HG02840 (cell line): Measurements from ENCODE around the gene CCSER1.
"Not testable (repeated sequence)": the region's sequence is repeated elsewhere in the genome, so short reads cannot be mapped to it uniquely, and the experiment has no call there.

Experiments
- ATAC-seq: cut with Tn5 transposase; IDR thresholded peaks from one replicate; pipeline ENCODE4 v1.9.1; 2021; ENCODE audit warnings: mild to moderate bottlenecking, moderate library complexity, moderate number of reproducible peaks; ENCODE audit not compliant: unreplicated experiment, low FRiP score

CCSER1 gene

DNA sequence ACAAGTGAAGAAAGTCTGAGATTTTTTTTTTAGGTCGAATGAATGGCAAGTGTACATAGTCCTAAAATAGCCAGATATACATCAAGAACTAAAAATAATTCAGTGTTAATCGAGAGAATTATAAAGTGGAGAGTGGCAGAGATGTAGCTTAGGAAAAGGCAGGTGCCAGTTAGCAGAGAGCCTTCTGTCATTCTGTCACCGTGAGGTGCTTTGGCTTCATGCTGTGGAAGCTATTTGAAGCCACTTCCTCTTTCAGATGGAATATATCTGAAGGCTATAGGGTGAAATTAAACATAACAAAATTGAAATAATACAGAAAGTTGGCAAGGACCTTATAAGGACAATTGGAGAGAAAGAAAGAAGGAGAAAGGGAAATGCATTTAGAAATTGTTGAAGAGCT, 756.3 kb downstream of the CCSER1 start:
- ATAC-seq, result no peak

DNA sequence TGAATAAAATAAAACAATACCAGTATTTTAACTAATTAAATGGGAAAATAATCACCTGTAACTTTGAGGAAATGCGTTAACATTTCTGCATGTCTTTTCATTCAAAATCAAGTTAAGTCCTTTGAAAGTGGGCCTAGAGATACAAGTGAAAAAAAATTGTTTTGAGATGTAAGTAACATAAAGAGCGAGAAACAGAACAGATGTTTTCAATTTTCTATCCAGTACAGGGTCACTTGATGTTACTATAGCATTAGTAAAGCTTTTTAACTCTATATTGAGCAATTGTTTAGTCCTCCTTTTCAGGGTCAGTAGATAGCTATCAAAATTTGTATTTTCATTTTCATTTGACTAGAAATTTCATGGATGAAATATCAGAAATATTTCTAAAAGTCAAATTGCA, 761.4 kb downstream of the CCSER1 start:
- no peak for ATAC-seq

DNA sequence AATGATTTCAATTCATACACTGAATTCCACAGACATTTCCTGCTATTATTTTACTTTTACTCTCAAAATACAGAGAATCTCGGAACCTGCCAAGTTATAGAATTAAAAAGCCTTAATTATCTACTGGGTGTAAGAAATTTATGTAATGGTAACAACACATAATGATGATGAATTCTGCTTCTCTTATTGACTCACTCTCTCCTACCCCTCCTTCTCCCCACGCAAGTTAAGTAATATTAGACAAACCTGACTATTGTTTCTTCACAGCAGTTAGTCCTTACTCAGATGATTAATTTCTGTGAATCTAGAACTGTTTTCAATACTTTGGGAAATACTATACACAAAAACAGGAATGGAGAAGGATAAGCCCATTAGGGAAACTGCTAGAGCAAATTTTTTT, 762.0 kb downstream of the CCSER1 start:
- ATAC-seq, result no peak

DNA sequence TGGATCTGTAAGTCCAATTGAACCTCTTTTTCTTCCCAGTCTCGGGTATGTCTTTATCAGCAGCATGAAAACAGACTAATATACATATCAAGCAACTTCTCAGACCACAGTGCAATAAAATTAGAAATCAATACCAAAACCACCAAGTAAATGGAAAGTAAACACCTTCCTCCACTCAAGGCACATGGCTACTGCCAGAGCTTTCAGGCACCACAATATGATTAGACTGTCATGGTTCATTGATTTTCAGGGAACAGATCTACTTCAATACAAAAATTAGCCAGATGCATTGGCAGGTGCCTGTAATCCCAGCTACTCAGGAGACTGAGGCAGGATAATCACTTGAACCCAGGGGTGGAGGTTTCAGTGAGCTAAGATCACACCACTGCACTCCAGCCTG, 776.2 kb downstream of the CCSER1 start:
- not testable (repeated sequence) for ATAC-seq

DNA sequence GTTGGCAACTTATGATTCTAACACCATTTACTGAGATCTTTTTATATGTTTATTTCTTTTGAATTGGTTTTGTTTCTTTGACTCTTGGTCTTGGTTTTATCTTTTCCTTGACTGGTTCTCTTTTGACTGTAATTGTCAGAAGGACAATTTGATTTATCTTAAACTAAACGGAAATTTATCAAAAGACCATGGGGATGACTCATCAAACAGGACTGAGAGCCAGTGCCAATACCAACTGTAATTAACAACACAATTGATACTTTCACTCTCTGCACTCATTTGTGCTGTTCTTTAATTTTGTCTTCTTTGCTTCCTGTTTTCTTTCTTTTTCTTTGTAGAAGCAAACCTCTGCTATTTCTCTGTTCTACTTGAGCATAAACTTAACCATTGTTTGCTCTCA, 776.8 kb downstream of the CCSER1 start:
- no peak for ATAC-seq

DNA sequence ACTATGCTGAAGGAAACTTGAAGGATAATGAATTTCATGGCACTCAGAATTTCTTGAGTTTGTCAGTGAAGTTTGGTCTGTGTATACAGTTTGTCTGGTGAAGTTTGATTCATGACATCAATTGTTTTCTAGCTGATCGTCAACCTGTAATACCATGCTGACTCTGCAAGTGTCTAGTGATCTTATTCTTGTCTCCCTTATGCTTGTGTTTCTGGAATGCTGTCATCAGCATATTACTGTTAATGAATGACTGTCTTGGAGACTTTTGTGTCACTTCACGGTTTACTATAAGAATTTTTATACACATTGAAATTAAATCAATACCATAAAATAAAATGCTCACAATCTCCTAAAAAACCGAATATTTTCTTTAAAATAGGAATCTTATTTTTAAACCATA, 779.0 kb downstream of the CCSER1 start:
- no peak for ATAC-seq

DNA sequence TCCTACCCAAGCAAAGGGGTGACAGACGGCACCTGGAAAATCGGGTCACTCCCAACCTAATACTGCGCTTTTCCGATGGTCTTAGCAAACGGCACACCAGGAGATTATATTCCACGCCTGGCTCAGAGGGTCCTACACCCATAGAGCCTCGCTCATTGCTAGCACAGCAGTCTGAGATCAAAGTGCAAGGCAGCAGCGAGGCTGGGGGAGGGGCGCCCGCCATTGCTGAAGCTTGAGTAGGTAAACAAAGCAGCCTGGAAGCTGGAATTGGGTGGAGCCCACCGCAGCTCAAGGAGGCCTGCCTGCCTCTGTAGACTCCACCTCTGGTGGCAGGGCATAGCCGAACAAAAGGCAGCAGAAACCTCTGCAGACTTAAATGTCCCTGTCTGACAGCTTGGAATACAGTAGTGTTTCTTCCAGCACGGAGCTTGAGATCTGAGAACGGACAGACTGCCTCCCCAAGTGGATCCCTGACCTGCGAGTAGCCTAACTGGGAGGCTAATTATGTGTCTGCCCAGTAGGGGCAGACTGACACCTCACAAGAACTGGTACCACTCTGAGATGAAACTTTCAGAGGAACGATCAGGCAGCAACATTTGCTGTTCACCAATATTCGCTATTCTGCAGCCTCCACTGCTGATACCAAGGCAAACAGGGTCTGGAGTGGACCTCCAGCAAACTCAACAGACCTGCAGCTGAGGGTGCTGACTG, 784.7 kb downstream of the CCSER1 start:
- not testable (repeated sequence) for ATAC-seq

DNA sequence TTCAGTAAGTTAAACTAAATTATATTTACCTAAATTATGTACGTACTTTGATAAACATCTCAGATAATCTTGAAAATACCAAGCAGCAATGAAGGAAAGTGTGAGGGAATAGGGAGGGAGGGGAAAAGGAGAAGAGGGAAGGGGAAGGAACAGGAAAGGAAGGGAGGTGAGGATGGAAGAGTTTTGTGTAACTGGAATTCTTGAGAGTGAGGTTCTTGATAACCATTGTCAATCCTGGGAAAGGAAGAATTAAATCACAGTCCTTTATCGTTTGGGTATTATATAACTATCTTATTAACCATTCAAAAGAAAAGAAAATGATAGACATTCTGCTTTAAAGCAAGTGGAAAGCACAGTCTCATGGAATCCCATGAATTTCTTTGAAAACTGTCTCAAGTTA, 795.0 kb downstream of the CCSER1 start:
- no peak for ATAC-seq

DNA sequence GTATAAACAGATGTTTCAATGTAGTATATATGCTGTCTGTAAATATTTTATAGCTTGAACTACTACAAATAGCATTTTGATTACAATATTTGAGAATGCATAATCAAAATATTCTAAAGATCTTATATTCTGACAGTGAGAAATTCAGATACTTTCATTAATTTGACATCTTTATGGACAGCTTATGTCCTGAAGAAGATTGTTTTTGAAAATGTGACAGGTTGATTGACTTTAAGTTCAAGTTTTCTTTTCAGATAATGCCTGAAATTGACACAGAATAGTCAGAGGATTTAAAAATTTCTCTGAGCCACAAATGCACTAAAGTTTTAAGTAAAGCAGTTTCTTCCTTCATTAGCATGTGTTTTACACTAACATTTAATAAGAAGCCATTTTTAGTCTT, 799.8 kb downstream of the CCSER1 start:
- ATAC-seq, result no peak

DNA sequence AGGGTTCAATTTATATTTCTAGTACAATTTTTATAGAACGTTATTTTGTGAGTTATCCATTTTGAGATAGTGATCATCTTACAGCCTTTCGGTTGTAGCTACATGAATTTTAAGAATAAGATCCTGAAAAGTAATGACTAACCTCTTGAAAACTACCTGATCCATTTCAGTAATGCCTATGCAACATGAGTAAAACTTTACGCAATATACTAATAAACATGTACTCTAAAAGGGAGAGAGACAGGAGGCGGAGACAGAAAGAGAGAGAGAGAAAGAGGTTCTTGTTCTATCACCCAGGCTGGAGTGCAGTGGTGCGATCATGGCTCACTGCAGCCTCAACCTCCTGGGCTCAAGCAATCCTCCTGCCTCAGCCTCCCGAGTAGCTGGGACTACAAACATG, 816.1 kb downstream of the CCSER1 start:
- no peak for ATAC-seq

DNA sequence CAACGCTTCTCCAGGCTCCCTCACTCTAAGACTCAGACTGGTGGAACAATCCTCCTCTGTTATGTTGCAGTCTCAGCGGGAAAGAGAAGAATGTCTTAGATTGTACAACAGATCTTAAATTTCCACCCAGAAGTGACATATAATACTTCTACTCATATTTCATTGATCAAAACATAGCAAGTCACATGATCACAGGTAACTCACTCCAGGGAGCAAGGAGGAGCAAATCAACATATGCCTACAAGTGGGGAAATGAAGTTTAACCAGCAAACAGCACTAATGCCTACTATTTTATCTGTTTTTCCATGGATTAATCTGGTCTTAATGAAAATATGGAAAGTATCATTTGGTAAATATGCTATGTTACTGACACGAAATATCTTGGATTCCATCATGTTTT, 819.8 kb downstream of the CCSER1 start:
- ATAC-seq, result no peak

DNA sequence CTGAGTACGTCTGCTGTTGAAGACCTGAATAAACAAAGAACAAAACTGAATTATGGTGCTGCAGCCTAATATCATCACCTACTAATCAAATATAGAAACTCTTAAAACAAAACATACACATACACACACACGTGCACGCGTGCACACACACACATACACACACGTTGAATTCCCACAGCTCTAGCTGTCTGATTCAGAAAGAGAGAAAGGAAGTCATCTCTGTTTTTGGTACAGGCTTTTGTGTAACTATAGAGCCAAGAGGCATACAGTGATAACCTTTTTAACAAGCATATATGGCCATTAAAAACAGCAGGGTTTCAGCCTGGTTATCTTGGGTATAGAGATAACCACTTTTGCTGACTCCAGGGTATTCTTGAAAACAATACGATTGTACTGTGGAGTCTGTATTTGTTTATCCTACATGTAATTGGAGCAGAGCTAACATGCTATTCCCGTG, 823.2 kb downstream of the CCSER1 start:
- ATAC-seq, result no peak

DNA sequence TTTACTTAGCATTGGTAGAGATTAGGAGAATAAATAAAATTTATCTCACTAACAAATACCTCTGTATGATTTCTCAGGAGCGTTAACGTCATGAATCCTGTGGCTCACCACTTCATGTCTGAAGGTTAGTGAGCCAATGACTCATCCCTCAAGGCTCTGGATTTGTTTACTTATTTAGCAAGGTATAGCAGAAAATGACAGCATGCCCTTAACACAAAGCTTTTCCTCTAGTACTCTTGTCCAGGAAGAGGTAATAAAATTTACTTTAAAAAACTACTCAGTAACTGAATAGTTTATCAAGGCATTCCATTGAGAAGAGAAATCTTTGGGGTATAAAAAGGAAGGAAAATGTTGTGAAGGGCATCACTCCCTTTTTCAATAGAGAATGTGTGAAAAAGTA, 823.8 kb downstream of the CCSER1 start:
- no peak for ATAC-seq

DNA sequence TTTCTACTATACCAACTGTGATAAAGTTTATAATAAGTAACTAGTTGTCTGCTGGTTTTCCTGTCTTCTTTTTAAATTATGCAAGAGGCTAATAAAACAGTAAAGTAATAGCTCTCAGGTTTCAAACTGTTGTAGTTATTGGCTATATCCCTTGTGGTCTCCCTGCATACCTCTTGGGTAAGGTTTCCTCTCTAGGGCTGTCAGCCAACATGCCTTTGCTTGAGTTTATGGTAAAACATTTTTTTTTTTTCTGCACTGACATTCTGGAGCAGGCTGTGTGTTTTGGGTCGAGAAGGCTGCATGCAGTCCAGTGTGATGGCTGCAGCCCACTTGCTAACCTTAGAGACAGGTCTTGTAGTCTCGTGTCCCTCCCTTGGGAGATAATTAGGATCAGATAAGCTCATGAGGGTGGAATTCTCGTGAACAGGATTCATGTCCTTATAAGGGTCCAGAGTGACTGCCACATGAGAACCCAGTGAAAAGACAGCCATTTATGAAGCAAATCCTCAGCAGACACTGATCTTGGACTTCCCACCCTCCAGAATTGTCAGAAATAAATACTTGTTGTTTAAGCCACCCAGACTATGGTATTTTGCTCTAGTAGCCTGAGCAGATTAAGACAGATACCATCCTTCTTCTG, 831.2 kb downstream of the CCSER1 start:
- no peak for ATAC-seq

DNA sequence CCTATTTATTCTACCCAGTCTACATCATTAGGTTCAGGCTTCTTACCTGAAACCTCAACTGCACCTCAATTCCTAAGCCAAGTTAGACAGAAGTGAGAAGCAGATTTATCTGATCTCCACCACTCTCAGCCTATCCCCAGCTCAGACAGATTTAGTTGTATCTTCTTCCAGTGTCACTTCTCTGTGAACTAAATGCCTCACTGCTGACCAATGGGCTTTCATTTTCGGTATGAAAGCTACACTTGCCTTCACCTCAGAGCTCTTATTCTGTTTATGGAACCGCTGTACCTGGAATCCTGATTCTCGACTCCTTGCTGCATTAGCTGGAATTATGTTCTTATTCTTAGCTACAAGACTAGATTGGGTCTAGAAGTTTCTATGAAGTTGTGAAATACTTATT, 833.2 kb downstream of the CCSER1 start:
- ATAC-seq, result no peak

DNA sequence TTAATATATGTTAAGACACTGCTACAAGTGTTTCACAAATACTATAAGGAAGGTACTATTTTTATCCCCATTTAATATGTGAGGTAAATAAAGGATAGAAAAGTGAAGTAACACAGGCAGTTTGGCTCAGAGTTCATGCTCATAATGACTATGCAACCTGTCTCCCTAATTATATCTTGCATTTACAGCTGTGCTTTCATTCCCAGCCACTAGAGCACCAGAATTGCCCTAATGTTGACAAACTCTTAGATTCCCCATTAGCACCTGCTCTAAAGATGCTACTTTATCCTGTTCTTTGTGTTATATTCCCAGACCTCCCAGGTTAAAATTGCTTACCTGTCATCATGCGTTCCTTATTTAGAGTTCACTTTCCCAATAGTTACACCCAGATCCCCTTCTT, 833.6 kb downstream of the CCSER1 start:
- no peak for ATAC-seq

DNA sequence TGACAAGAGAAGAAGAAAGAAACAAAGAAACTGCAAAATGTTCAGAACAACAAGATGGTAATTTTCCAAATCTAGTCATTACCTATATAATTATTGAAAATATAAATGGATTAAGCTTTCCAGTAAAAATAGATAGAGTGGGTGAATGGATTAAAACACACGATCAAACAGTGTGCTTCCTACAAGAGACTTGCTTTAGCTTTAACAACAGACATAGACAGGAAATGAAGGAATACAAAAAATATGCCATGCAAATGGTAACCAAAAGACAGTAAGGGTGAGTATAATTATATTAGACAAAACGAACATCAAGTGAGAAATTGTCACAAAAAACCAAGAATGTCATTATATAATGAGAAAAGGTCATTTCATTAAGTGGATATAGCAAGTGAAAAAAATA, 842.8 kb downstream of the CCSER1 start:
- no peak for ATAC-seq

DNA sequence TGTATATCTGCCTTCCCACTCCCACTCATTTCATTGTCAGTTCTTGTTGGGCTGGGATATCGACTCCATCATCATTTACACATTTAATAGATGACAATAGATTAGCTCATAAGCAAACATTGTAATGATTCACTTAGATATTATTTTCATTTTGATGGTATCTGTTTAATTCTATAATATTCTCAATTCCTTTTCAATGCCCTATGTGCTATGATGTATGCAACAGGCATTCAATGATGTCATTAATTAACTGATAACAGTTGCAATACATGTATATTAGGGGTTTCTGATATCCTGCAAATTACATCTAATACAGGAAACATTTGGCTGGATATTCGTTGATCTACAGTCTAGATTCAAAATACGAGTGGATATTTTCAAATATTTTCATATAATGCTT, 850.5 kb downstream of the CCSER1 start:
- ATAC-seq, result no peak

DNA sequence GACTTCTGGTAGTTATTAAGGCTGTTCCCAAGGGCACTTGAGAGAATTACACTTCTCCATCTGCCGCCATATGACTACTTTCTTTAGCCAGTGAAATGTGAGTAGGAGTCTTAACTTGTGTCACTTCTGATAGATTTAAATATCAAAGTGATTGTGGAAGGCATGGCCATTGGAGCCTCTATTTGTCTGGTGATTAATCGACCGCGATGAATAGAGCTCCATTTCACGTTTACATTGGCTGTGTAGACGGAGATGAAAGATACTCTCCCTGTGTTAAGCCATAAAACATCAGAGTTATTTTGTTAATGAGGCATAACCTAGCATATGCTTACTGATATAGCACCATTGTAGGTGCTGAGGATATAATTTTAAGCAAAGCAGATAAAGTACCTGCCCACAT, 852.4 kb downstream of the CCSER1 start:
- ATAC-seq, result no peak

DNA sequence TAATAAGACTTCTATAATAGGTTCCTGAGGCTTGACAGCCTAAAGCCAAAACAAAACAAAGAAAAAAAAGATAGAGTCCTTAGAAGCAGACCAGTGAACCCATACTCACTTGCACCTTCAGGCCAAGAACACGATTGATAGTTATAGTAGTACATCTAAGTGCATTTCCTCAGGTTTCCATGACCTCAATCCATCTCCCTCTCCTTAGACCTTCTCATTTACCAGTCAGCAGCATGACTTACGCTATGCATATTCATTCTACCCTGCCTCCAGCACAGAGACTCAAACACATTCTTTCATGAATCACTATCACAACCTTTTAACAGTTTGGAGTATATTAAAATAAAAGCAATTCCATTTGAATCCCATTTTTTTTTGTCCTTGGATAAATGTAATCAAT, 855.6 kb downstream of the CCSER1 start:
- no peak for ATAC-seq

DNA sequence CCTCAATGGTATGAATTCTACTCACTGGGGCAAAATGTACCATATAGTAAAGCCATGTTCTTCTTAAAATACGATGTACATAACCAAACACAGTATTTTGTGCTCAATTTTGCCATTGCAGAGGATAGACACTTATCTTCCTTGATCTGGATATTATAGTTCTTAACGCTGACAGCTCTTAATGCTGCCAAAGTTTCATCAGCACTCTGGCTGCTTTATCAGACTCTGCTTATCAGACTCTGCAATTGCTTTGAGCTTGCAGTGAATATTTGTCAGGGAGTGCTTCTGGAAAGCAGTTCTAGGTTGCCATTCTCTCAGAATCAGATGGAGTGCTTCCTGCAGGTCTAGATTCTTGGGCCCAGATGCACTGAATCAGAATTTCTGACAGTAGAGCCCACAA, 863.1 kb downstream of the CCSER1 start:
- ATAC-seq, result no peak

DNA sequence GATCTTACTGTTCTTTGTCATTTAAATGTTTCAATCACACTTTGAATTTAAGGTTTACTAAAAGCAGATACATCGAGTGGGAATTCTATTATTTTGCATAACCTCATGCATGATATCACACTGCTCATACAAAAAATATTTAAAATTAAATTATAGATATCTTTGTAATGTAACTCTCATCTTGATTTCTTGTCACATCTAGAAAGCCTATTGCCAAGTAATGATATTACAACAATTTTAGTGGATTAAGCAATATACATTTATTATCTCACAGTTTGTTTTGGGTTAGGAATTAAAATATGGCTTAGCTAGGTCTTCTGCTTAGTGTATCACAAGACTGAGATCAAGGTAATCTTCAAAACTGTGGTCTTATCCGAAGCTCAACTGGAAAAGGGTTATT, 865.0 kb downstream of the CCSER1 start:
- ATAC-seq, result no peak
